Measurements from ENCODE around the gene THAP11. TPM values are rescaled to one million over a fixed set of nuclear protein-coding genes. Genes with fewer than 3 reads are reported as not detected.

Gene THAP11
- total and polyA plus RNA-seq, 2 experiments from 2014 or later = 37.3 to 115 TPM

- no peak for TF ChIP-seq REST (IDR thresholded peaks at IDR 0.05; ENCODE audit: unreplicated experiment)
Measured at GRCh38 chr16:67877064-67877463, 34.9 kb downstream of the THAP11 start (continued).

- H3K27ac ChIP-seq (ENCODE audit: low read depth) = no peak overlapping the region
- H3K9me2 ChIP-seq (ENCODE audit: insufficient read depth) = no peaks in the 10 kb centered on the region
- Mint-ChIP-seq H3K27me3 (ENCODE audit: insufficient read depth, low read depth, poor library complexity) (peaks cover 16% of the 10 kb centered on the region), H3K4me1 (peaks cover 8% of the 10 kb centered on the region; the same call in 2 of the 3 replicates), H3K4me3 (no peak overlapping the region), H3K27ac (no peak overlapping the region), H3K36me3 (ENCODE audit: low read depth) (peaks cover 56% of the 10 kb centered on the region), H3K9me3 (no peaks in the 10 kb centered on the region; the same call in 2 of the 3 replicates)
- no peak overlapping the region for H2AFZ ChIP-seq
- peaks cover 4% of the 10 kb centered on the region for H4K20me1 ChIP-seq (replicated peaks; ENCODE audit: insufficient read depth)
- peaks cover 25% of the 10 kb centered on the region for H3K79me2 ChIP-seq (replicated peaks; ENCODE audit: insufficient read depth)
- DNase-seq (ENCODE audit: low spot score) (no peak), ATAC-seq (no peak)
- H3F3A ChIP-seq (replicated peaks; ENCODE audit: low read depth) = 0 out of 2 replicates have a peak, but pooled peaks cover 2% of the 10 kb centered on the region
- no peak overlapping the region for H3K4me2 ChIP-seq
- no peak overlapping the region for H3K4me3 ChIP-seq
- H3K4me1 ChIP-seq (ENCODE audit: insufficient read depth) = peaks cover 4% of the 10 kb centered on the region; the same call in 1 of the 2 replicates
- H3K36me3 ChIP-seq (ENCODE audit: insufficient read depth) = peaks cover 25% of the 10 kb centered on the region; the same call in 1 of the 2 replicates
- no peaks in the 10 kb centered on the region for H3K27me3 ChIP-seq (ENCODE audit: insufficient read depth)
- TF ChIP-seq ZNF462 (CRISPR knock-in tag; IDR thresholded peaks at IDR 0.05) = no peak
- TF ChIP-seq POLR2AphosphoS5 (IDR thresholded peaks at IDR 0.05; ENCODE audit: low read depth) = no peak
- no peak for TF ChIP-seq JUNB (IDR thresholded peaks at IDR 0.05; ENCODE audit: unreplicated experiment)
- no peak for TF ChIP-seq ZNF331 (CRISPR knock-in tag; IDR thresholded peaks at IDR 0.05; ENCODE audit: low read depth)
- TF ChIP-seq EZH2 (IDR thresholded peaks at IDR 0.05; ENCODE audit: low read depth, unreplicated experiment) = no peak
- TF ChIP-seq EZH2phosphoT487 (IDR thresholded peaks at IDR 0.05; ENCODE audit: unreplicated experiment) = no peak
- no peak for TF ChIP-seq STAT1 (IDR thresholded peaks at IDR 0.05; ENCODE audit: unreplicated experiment)
- no peak for TF ChIP-seq REST (IDR thresholded peaks at IDR 0.05; ENCODE audit: unreplicated experiment)
- TF ChIP-seq CTCF (conservative IDR thresholded peaks at IDR 0.05; ENCODE audit: low read depth in 2 of 2) = no peak
- no peak for TF ChIP-seq NANOG (IDR thresholded peaks at IDR 0.05; ENCODE audit: borderline replicate concordance)
Measured at GRCh38 chr16:67878232-67878631, 36.1 kb downstream of the THAP11 start.
